Endothelial cell of umbilical vein (primary cell): ENCODE measurements around the gene WNT11. TPM values are rescaled to one million over a fixed set of nuclear protein-coding genes. Genes with fewer than 3 reads are reported as not detected.

Experiments
- BruUV-seq: library from RNA; stranded (reverse); fragments of 400-500 nt; replicated peaks from 2 replicates; lab custom pipeline; 2021; lab: Mats Ljungman, UMichigan
- CTCF ChIA-PET: fragments of 300-600, 350-600 bp; sonication (Branson Sonifier 250); formaldehyde crosslinking; loops from one replicate; lab custom pipeline; 2021; ENCODE audit warnings: antibody characterized with exemption, inconsistent platforms; lab: Charles Lee
- POLR2A ChIA-PET: fragments of 300-600, 350-600 bp; sonication (Branson Sonifier 250); formaldehyde crosslinking; loops from one replicate; lab custom pipeline; 2021; ENCODE audit warnings: antibody characterized with exemption, inconsistent platforms; lab: Charles Lee
- DNase-seq: peaks from one replicate; pipeline ENCODE4 v3.0.0-alpha.2; 2011; ENCODE audit warnings: low read depth, low spot score
- FAIRE-seq: peaks from 2 replicates; lab custom pipeline; 2011; peaks lifted over from hg19 to GRCh38; lab: Jason Lieb, UNC
- H2AFZ ChIP-seq: 2 replicates; pipeline ENCODE4 v1.6.0; 2012; ENCODE audit warnings: low read depth, low read length, control low read depth, inconsistent platforms
- H3K27ac ChIP-seq: 2 replicates; pipeline ENCODE4 v1.5.1; 2011; ENCODE audit warnings: low read depth, mild to moderate bottlenecking, control low read depth, low read length, moderate library complexity; ENCODE audit not compliant: insufficient read depth
- H3K27me3 ChIP-seq, 2 experiments: 2 replicates each; pipeline versions ENCODE4 v1.6.0 to v1.6.1; 2011; ENCODE audit warnings: low read length in 2 of 2, mixed read lengths in 1 of 2; ENCODE audit not compliant: control insufficient read depth in 2 of 2, insufficient read depth in 2 of 2
- H3K36me3 ChIP-seq, 2 experiments: 2 replicates in 1 of 2; 3 replicates in 1 of 2; pipeline ENCODE4 v1.5.1; 2011; ENCODE audit warnings: low read length in 2 of 2, mild to moderate bottlenecking in 1 of 2, moderate library complexity in 1 of 2; ENCODE audit not compliant: control insufficient read depth in 2 of 2, insufficient read depth in 2 of 2; ENCODE audit errors: extremely low read depth in 1 of 2
- H3K4me1 ChIP-seq: 3 replicates; pipeline ENCODE4 v1.5.1; 2011; ENCODE audit warnings: mild to moderate bottlenecking, low read length; ENCODE audit not compliant: control insufficient read depth, insufficient read depth; ENCODE audit errors: extremely low read depth
- H3K4me2 ChIP-seq: 2 replicates; pipeline ENCODE4 v1.6.1; 2011; ENCODE audit warnings: low read length, control low read depth, mixed read lengths; ENCODE audit not compliant: insufficient read depth
- H3K4me3 ChIP-seq, 3 experiments: fragments of 200-600 bp in 1 of 3; sonication (generic), shearing (Covaris generic) in 1 of 3; replicated peaks in 1 of 3; 2 replicates each; pipeline ENCODE4 v1.5.1; 2011 to 2016; ENCODE audit warnings: control low read depth in 3 of 3, low read length in 3 of 3, mild to moderate bottlenecking in 2 of 3, inconsistent platforms in 1 of 3, low read depth in 1 of 3, moderate library complexity in 1 of 3; ENCODE audit not compliant: insufficient read depth in 1 of 3
- H3K79me2 ChIP-seq: 2 replicates; pipeline ENCODE4 v1.6.0; 2012; ENCODE audit warnings: low read length, inconsistent platforms; ENCODE audit not compliant: control insufficient read depth, insufficient read depth
- H3K9ac ChIP-seq: replicated peaks from 2 replicates; pipeline ENCODE3; 2011; ENCODE audit warnings: low read length, control low read depth; ENCODE audit not compliant: insufficient read depth; ENCODE audit errors: extremely low read depth
- H3K9me1 ChIP-seq: replicated peaks from 3 replicates; pipeline ENCODE4 v1.6.0; 2011; ENCODE audit warnings: mild to moderate bottlenecking, low read length; ENCODE audit not compliant: control insufficient read depth, insufficient read depth; ENCODE audit errors: extremely low read depth
- H3K9me3 ChIP-seq: replicated peaks from 2 replicates; pipeline ENCODE4 v1.5.1; 2012; ENCODE audit warnings: low read length, inconsistent platforms; ENCODE audit not compliant: control insufficient read depth, insufficient read depth
- H4K20me1 ChIP-seq: replicated peaks from 2 replicates; pipeline ENCODE3; 2011; ENCODE audit warnings: mild to moderate bottlenecking, low read length; ENCODE audit not compliant: control insufficient read depth, insufficient read depth; ENCODE audit errors: extremely low read depth
- CTCF ChIP-seq, 2 donors: IDR thresholded peaks; 1 replicate in 1 of 2; 2 replicates in 1 of 2; pipeline ENCODE4 v1.5.1; 2011; ENCODE audit warnings: low read length in 2 of 2, mild to moderate bottlenecking in 2 of 2, moderate library complexity in 2 of 2, control low read depth in 1 of 2, inconsistent platforms in 1 of 2, low read depth in 1 of 2; ENCODE audit not compliant: insufficient read depth in 1 of 2; ENCODE audit errors: extremely low read depth in 1 of 2
- EZH2 ChIP-seq: IDR thresholded peaks from 2 replicates; pipeline ENCODE4 v1.6.1; 2012; ENCODE audit warnings: borderline replicate concordance, low read depth, mild to moderate bottlenecking, moderate library complexity, low read length, inconsistent platforms; ENCODE audit not compliant: severe bottlenecking
- FOS ChIP-seq: IDR thresholded peaks from 2 replicates; pipeline ENCODE4 v1.6.1; 2011; ENCODE audit warnings: mild to moderate bottlenecking, low read length, moderate library complexity, borderline replicate concordance; ENCODE audit not compliant: insufficient read depth
- GATA2 ChIP-seq: IDR thresholded peaks from 2 replicates; pipeline ENCODE4 v1.7.0; 2011; ENCODE audit warnings: low read depth, mild to moderate bottlenecking, moderate library complexity, mixed read lengths, low read length; ENCODE audit not compliant: insufficient read length, insufficient read depth
- JUN ChIP-seq: IDR thresholded peaks from 2 replicates; pipeline ENCODE4 v1.6.1; 2011; ENCODE audit warnings: borderline replicate concordance, low read depth; ENCODE audit not compliant: insufficient read length, insufficient read depth
- MAX ChIP-seq: IDR thresholded peaks from 2 replicates; pipeline ENCODE4 v1.6.1; 2011; ENCODE audit not compliant: insufficient read depth, insufficient read length
- MYC ChIP-seq: IDR thresholded peaks from one replicate; pipeline ENCODE4 v1.6.1; 2011; ENCODE audit warnings: mild to moderate bottlenecking, low read depth, low read length
- POLR2A ChIP-seq: IDR thresholded peaks from 2 replicates; pipeline ENCODE4 v1.6.1; 2012; ENCODE audit warnings: low read depth, mild to moderate bottlenecking, control low read depth, low read length
- POLR2AphosphoS5 ChIP-seq: IDR thresholded peaks from 2 replicates; pipeline ENCODE4 v1.6.1; 2012; ENCODE audit warnings: low read depth, mild to moderate bottlenecking, control low read depth, low read length, moderate library complexity; ENCODE audit not compliant: insufficient read depth
- dilution Hi-C: fragments of 300-500 bp; cut with MboI; formaldehyde crosslinking; loops from one replicate; pipeline ENCODE4 v1.15.0; 2019; ENCODE audit warnings: low sequenced_read_pairs; ENCODE audit not compliant: extremely low pct_ligation_motif_present
- intact Hi-C: fragments of 100-400 bp; cut with micrococcal nuclease; formaldehyde crosslinking; loops from one replicate; pipeline ENCODE4 v1.10.0; 2022
- polyA plus RNA-seq, 4 experiments: library from polyadenylated mRNA; depleted of rRNA in 3 of 4; stranded (reverse) in 3 of 4; unstranded in 1 of 4; fragments of >200 nt; gene quantifications; 2 replicates each; pipeline versions ENCODE4 v1.2.1 to v1.2.3, GENCODE V29; 2011 to 2012; ENCODE audit warnings: missing spikeins in 1 of 4
- total RNA-seq: library from RNA; stranded (reverse); gene quantifications from 2 replicates; pipeline ENCODE4 v1.2.3, GENCODE V29; 2021

The WNT11 gene
- total and polyA plus RNA-seq, 2 donors (not counting 3 experiments of a cell fraction or from before 2014, with no cell fraction given) = not detected

- Histone ChIP-seq H2AFZ (no peak overlapping the region), H3K27me3 (peaks cover 34 to 48% of the 10 kb centered on the region in 2 experiments)
These were observed 838 bp downstream of the WNT11 start for GRCh38 chr11:76205252-76206076.

More at GRCh38 chr11:76205252-76206076, 838 bp downstream of the WNT11 start:
- Histone ChIP-seq H3K27ac (no peak overlapping the region), H3K4me1 (peaks cover 18% of the 10 kb centered on the region), H4K20me1 (no peaks in the 10 kb centered on the region), H3K9ac (no peak overlapping the region), H3K79me2 (no peaks in the 10 kb centered on the region), H3K9me3 (no peaks in the 10 kb centered on the region), H3K36me3 (no peaks in the 10 kb centered on the region), H3K9me1 (no peaks in the 10 kb centered on the region), H3K4me3 (no peak overlapping the region), H3K4me2 (no peak overlapping the region)
- BruUV-seq = no TSS peak
- dilution Hi-C loops (no loop called here), intact Hi-C loops (loop anchor here (1.0 to 5.0 kb wide), 4 partner anchors 175 to 477 kb away; partner anchors contain the start of genes GVQW3 and THAP12)
- CTCF ChIA-PET = interaction anchor here (1.3 kb wide), 1 partner anchor 53 kb away, joined by 3 read pairs; no protein-coding TSS in a partner anchor
- DNase-seq (no peak), FAIRE-seq (no peak)
- POLR2A ChIA-PET = interaction anchor here (0.7 kb wide), 1 partner anchor 83 kb away, joined by 9 read pairs; no protein-coding TSS in a partner anchor
- no peak for TF ChIP-seq EZH2
- TF ChIP-seq MAX = no peak
- no peak for TF ChIP-seq GATA2
- no peak for TF ChIP-seq JUN
- TF ChIP-seq CTCF (IDR thresholded peaks at IDR 0.05; ENCODE audit: extremely low read depth in 1 of 2, insufficient read depth in 1 of 2, low read depth in 1 of 2, low read length in 2 of 2) = no peak
- TF ChIP-seq POLR2A = no peak
- no peak for TF ChIP-seq FOS
- TF ChIP-seq POLR2AphosphoS5 = no peak
- TF ChIP-seq MYC = no peak
